Progenitor cell of endocrine pancreas (in vitro differentiated cells): Measurements from ENCODE around the gene MYH16. TPM values are rescaled to one million over a fixed set of nuclear protein-coding genes. Genes with fewer than 3 reads are reported as not detected.
"Not testable (repeated sequence)": the region's sequence is repeated elsewhere in the genome, so short reads cannot be mapped to it uniquely, and the experiment has no call there.

Experiments used
- DNase-seq: peaks from one replicate; pipeline ENCODE4 v3.0.0; 2021; ENCODE audit warnings: low spot score; ENCODE audit not compliant: unreplicated experiment
- H3K27ac Mint-ChIP-seq: 2 replicates; pipeline ENCODE4 v1.8.0; 2021; ENCODE audit warnings: mild to moderate bottlenecking, moderate library complexity, mixed read lengths
- H3K27me3 Mint-ChIP-seq: 2 replicates; pipeline ENCODE4 v1.8.0; 2021; ENCODE audit warnings: mixed read lengths
- H3K36me3 Mint-ChIP-seq: 2 replicates; pipeline ENCODE4 v1.8.0; 2022; ENCODE audit warnings: mixed read lengths; ENCODE audit not compliant: insufficient read depth
- H3K4me1 Mint-ChIP-seq: 2 replicates; pipeline ENCODE4 v1.8.0; 2021; ENCODE audit warnings: low read depth, mixed read lengths
- H3K4me3 Mint-ChIP-seq: 2 replicates; pipeline ENCODE4 v1.8.0; 2021; ENCODE audit warnings: low read depth, mild to moderate bottlenecking, moderate library complexity, mixed read lengths
- H3K9me3 Mint-ChIP-seq: 2 replicates; pipeline ENCODE4 v1.8.0; 2021; ENCODE audit warnings: low read depth, mixed read lengths
- CTCF ChIP-seq: fragments of 200-600 bp; sonication (generic); IDR thresholded peaks from one replicate; pipeline ENCODE4 v1.5.0; 2021; ENCODE audit warnings: antibody characterized with exemption, mild to moderate bottlenecking; ENCODE audit not compliant: unreplicated experiment
- total RNA-seq: library from RNA; stranded (reverse); gene quantifications from 2 replicates; pipeline ENCODE4 v1.2.1, GENCODE V29; 2021

The MYH16 gene
- total RNA-seq, 1 donor from 2014 or later, result not detected

DNA sequence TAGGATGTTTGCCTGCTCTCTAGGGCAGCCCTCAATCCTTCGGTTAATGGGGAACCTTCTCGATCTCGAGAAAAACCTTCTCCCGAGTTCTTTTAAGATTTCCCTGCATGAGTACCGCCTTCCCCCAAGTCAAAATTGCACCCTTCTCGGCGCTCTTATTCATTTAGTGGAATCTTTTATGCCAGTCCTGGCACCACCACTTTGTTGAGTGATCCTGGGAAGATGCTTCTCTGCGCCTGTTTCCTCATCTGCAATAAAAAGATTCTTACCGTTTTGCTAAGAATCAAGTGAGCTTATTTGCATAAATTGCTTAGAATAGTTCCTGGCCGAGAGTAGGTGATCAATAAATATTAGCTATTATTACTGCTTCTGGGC, 53.8 kb downstream of the MYH16 start:
- peak overlapping the region; percentile 81 for H3K27ac Mint-ChIP-seq
- H3K4me3 Mint-ChIP-seq, result peak overlapping the region; percentile 92
- no peaks in the 10 kb centered on the region for H3K27me3 Mint-ChIP-seq
- no peaks in the 10 kb centered on the region for H3K36me3 Mint-ChIP-seq
- no peaks in the 10 kb centered on the region for H3K9me3 Mint-ChIP-seq
- no peak for TF ChIP-seq CTCF
- DNase-seq, result no peak
- peaks cover 11% of the 10 kb centered on the region for H3K4me1 Mint-ChIP-seq

- not testable (repeated sequence) for H3K27ac Mint-ChIP-seq
- peaks cover 11% of the 10 kb centered on the region for H3K4me1 Mint-ChIP-seq
Measured at GRCh38 chr7:99330314-99330961, 57.8 kb downstream of the MYH16 start.

DNA sequence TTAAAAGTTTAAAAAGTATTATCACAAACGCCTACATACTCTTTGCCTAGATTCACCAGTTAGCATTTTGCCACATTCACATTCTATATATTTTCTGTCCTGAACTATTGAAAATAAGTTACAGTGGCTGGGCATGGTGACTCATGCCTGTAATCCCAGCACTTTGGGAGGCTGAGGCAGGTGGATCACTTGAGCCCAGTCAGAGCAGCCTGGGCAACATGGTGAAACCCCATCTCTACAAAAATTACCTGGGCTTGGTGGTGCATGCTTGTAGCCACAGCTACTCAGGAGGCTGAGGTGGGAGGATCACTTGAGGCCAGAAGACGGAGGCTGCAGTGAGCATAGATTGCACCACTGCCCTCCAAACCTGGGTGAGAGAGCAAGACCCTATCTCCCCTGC, 58.4 kb downstream of the MYH16 start:
- H3K4me1 Mint-ChIP-seq, result peaks cover 11% of the 10 kb centered on the region
- no peaks in the 10 kb centered on the region for H3K9me3 Mint-ChIP-seq
- H3K27me3 Mint-ChIP-seq, result no peaks in the 10 kb centered on the region
- H3K27ac Mint-ChIP-seq, result no peak overlapping the region
- no peak for TF ChIP-seq CTCF
- H3K4me3 Mint-ChIP-seq, result no peak overlapping the region
- DNase-seq, result no peak
- H3K36me3 Mint-ChIP-seq, result peaks cover 6% of the 10 kb centered on the region

More at GRCh38 chr7:99330314-99330961, 57.8 kb downstream of the MYH16 start:
- H3K36me3 Mint-ChIP-seq, DNase-seq, H3K27me3 Mint-ChIP-seq, H3K4me3 Mint-ChIP-seq, H3K9me3 Mint-ChIP-seq: not testable (repeated sequence)

GRCh38 chr7:99339595-99339994, 67.0 kb downstream of the MYH16 start:
- no peaks in the 10 kb centered on the region for H3K27me3 Mint-ChIP-seq
- no peak overlapping the region for H3K27ac Mint-ChIP-seq
- no peak for TF ChIP-seq CTCF
- no peaks in the 10 kb centered on the region for H3K9me3 Mint-ChIP-seq
- H3K36me3 Mint-ChIP-seq, result peaks cover 27% of the 10 kb centered on the region
- no peak overlapping the region for H3K4me3 Mint-ChIP-seq
- no peak for DNase-seq
- H3K4me1 Mint-ChIP-seq, result no peaks in the 10 kb centered on the region

- Mint-ChIP-seq H3K4me1 (no peaks in the 10 kb centered on the region), H3K36me3 (peaks cover 23% of the 10 kb centered on the region)
- no peak for DNase-seq
Measured at GRCh38 chr7:99340659-99341058, 68.0 kb downstream of the MYH16 start.

More at GRCh38 chr7:99340659-99341058, 68.0 kb downstream of the MYH16 start:
- H3K27me3 Mint-ChIP-seq, result no peaks in the 10 kb centered on the region
- H3K27ac Mint-ChIP-seq, result no peak overlapping the region
- no peak for TF ChIP-seq CTCF
- no peaks in the 10 kb centered on the region for H3K9me3 Mint-ChIP-seq
- H3K4me3 Mint-ChIP-seq, result no peak overlapping the region
